Inflammatory macrophage treated with lipopolysaccharide for 1 hour (primary cell): ENCODE results near the gene SMG6.
A peak's percentile ranks its signal among the peaks of the same experiment; 100 is the strongest.

Experiments used
- DNase-seq, 2 donors: peaks; one replicate each; pipeline ENCODE4 v3.0.0-alpha.2; 2020 to 2022

The SMG6 gene

DNA sequence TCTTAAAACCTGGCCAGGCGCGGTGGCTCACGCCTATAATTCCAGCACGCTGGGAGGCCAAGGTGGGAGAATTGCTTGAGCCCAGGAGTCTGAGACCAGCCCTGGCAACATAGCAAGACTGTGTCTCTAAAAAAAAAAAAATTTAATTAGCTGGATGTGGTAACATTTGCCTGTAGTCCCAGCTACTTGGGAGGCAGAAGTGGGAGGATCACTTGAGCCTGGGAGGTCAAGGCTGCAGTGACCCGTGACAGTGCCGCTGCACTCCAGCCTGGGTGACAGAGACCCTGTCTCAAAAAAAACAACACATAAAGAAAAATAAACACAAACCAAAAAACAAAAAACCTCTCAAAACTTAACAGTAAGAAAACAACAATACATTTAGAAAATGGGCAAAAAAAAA lies 106.3 kb downstream of the SMG6 start:
- no peak for DNase-seq

DNA sequence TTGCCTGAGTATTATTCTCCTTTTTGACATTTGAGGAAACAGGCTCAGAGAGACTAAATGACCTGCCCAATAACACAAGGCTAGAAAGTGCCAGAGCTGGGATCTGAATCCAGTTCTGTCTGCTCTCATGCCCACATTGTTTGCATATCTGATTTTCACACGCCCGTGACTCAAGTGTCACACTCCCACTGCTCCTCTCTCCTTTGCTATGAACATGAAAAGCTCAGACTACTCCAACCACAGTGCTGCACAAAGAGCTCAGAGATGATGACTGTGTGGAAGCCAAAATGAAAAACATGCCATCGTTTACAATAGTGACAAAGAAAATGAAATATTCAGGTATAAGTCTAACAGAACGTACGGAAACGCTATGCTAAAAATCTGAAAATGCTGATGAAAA lies 107.9 kb downstream of the SMG6 start:
- DNase-seq = peak in 1 of 2 donors; percentile 27

GRCh38 chr17:2194889-2195335 lies 108.7 kb downstream of the SMG6 start:
- peak in 1 of 2 donors; percentile 25 for DNase-seq

DNA sequence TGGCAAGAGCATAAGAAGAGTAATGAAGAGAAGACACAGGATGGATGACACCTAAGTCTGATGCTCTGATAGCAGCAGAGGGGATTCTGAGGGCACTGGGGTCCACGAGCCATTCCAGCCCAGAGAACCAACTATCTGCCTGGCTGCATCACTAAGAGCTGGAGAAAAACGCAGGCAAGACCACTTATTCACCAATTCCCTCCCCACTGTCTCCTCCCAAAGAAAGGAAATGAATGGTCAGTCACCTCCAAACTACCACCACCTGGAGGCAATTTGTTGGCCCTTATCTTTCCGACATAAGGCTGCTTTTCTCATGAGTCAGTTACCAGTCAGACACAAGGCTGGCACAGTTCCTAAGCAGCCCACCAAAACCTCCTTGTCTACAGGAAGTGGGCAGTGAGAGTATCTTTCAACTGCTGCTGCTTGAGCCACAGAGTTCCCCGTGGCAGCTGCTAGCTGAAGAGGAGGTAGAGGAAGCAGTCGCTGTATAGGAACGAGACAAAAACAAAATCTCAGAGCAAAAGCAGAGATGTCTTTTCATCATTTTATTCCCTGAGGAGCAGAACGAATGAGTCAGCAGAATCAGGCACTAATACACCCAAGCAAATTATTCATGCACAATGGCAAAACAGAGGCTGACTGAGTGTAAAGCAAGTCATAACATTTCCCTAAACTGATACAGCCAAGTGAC lies 111.1 kb downstream of the SMG6 start:
- DNase-seq = no peak

GRCh38 chr17:2191785-2192184 lies 111.8 kb downstream of the SMG6 start:
- DNase-seq = no peak

- no peak for DNase-seq
Measured at GRCh38 chr17:2191227-2191626, 112.4 kb downstream of the SMG6 start.

DNA sequence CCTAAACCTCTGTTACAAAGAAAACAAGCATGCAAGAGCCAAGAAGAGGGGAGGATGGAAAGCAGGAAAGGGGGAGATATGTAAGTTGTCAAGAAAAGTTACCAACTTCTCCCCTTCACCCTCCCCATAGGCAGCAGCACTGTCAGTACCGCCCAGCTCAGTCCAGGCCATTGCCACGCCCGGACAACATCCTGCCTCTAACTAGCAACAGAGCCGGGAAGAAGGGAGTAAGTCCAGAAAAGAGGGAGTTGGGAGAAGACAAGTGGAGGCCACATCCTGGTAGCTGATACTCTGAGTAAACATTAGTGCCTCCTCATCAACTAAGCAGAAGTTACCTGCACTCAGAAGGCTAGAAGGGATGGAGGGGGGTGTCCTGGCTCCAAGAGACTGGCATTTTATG lies 113.6 kb downstream of the SMG6 start:
- no peak for DNase-seq

DNA sequence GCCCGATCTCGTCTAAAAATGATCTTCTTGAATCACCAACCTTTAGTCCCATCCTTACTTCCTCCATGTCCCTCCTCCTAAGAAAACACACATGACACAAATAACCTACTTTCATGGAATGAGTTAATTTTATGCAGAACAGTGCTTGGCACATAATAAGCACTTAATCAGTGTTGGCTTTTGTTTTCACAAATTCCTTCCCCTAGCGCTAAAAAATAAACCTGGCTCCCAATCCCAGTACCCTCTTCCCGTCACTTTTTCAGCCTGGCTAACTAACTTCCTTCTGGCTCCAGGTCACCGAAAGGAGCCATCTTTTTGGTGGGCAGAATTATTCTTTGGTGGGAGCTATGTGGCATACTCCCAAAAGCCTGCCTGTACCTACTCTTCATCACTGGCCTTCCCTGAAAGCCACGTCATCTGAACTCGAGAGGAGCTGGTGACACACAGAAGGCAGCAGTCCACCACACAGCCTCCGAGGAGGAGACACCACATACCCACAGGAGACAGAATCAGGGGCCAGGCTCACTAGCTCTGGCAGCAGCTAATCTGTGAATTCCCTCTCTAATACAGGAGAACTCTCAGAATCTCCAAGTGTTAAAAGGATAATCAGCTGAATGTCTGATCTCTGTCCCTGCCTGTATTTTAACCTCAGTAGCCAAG lies 114.5 kb downstream of the SMG6 start:
- DNase-seq = no peak

GRCh38 chr17:2187758-2188157 lies 115.8 kb downstream of the SMG6 start:
- DNase-seq = no peak

DNA sequence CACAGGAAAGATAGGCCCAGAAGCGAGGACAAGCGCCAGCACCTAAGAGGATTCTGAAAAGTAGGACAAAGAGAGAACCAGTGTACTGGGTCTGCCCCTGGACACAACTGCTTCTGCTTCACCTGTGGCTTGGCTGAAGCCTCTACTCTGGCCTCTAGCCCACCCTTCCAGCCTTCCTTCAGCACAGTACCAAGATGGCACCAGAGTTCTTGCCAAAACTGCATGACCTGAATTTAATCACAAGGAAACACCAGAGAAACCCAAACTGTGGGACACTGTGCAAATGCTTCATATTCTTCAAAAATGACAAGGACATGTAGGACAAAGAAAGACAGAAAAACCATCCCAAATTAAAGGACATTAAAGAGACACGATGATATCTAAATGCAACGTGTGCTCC lies 116.6 kb downstream of the SMG6 start:
- no peak for DNase-seq

- no peak for DNase-seq
Measured at GRCh38 chr17:2184993-2185931, 118.3 kb downstream of the SMG6 start.

DNA sequence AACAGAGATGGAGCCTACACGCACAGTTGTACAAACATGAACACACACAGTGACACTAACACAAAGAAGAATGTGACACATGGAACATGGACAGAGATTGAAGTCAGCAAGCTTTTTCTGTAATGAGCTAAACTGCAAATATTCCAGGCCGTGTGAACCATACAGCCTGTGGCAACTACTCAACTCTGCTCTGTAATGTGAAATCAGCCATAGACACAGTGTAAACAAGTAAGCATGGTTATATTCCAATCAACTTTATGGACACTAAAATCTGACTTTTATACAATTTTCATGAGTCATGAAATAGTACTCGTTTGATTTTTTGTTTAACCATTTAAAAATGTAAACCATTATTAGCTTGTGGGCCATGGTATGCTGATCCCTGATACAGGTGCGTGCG lies 120.2 kb downstream of the SMG6 start:
- no peak for DNase-seq

GRCh38 chr17:2181897-2182448 lies 121.6 kb downstream of the SMG6 start:
- no peak for DNase-seq

- DNase-seq = no peak
Measured at GRCh38 chr17:2181206-2181896, 122.2 kb downstream of the SMG6 start.

GRCh38 chr17:2180768-2181167 lies 122.8 kb downstream of the SMG6 start:
- no peak for DNase-seq

GRCh38 chr17:2179615-2180295 lies 123.8 kb downstream of the SMG6 start:
- no peak for DNase-seq

DNA sequence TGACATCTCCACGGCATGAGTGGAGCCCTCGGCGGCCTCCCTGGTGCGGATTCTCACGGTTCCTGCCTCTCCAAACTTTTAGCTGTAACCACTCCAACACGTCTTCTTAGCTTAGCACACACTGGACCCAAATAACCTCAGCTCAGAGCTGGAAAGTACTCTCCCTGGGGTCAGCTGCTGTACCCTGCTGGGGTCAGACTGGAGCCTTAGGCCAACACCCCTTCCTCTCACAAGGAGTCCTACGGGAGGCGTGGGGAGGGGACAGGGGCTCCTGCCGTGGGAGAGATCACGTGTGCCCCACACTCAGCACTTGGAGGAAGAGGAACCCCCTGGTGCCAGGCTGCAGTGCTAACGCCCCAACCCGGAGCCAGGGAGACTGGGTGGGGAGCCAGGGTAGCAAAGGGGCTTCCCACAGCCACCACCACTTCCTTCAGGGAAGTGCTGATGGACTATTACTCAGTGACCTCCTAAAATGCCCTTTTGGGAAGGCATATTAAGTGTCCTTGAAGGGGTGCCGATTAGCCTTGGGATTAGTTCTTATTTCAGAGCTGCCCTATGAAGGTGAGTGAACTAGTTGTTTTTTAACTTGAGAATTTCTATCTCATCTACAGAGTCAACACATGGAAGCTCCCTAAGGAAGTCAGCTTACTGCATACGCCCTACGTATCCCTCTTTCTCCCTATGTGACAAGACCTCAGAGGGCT lies 124.6 kb downstream of the SMG6 start:
- peak; percentile 57 to 69 for DNase-seq

DNA sequence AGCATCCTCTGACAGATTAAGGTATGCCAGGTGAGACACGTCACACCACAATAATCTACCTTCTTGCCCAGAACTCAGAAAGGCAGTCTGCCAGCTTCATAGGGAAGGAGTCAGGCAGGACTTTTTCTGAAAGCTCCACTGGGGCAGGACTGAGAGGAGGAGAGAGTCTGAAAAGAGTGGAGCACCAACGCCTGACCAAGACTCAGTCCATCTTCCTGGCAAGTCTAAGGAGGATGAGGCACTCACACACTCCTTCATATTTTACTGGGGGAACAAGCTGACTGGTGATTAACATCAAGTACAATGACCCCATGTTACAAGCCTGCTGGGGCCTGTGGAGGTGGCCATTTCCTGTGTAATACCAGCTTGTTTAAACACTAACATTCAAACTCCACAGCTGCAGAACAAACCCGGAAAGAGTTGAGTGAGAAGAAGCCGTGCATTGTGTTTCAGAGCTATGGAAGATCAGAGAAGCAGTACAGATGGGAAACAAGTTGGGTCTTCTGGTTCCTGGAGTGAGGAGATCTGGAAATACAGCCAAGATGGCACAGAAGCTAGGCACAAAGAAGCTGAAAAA lies 126.3 kb downstream of the SMG6 start:
- DNase-seq = no peak

DNA sequence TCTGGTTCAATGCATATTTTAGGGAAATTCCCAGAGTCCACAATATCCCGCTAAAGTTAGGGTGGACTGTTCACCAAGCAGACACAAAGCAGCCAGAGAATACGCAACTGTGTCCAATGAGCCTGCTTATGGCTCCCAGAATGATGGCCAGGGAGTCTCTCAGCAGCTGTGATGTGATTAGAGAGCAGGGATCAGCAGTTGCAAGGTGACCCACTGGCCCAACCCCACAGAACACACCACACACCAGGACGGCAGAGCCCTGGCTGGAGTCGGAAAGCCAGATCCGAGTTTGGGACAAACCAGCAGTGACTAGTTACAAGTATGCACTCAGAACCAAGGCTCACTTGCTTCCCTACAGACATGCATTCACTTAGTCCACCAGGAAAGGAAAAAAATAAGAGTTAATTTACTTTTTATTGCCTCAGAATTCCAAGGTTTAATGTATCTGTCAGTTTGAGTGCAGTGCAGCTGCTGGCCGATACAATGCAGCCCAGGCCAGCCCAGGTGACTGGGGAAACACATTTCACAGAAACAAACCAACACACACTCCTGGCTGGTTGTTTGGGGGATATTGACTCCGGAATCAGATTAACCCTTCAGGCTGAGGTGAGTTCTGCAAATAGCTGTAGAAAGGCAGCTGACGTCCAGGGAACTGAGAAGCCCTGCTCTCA lies 127.0 kb downstream of the SMG6 start:
- DNase-seq = no peak

DNA sequence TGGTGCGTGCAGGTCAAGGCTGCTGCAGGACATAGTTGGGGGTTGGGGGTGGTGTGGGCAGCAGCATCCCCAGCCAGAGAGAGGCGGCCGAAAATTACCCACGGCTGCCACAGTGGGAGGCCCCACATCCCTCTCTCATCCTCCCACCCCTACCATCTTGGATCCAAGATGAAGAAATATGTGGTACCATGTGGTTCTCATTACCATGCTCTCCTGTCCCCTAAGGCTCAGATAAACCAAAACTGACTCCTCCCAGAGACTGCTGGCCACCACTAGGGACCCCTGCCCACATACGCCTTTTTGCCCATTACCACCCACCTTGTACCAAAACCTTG lies 128.3 kb downstream of the SMG6 start:
- DNase-seq = no peak
